ENCODE measurements around the gene CACNA1A. TPM values are rescaled to one million over a fixed set of nuclear protein-coding genes. Genes with fewer than 3 reads are reported as not detected.

The CACNA1A gene
- total RNA-seq, 1 experiment from 2014 or later, result 0.85 TPM

GRCh38 chr19:13244920-13245319 lies 261.4 kb downstream of the CACNA1A start:
- H3K27me3 Mint-ChIP-seq (ENCODE audit: unreplicated experiment), result no peaks in the 10 kb centered on the region
- DNase-seq, result no peak
- no peaks in the 10 kb centered on the region for H3K9me3 Mint-ChIP-seq (ENCODE audit: low read depth, unreplicated experiment)
- H3K4me1 Mint-ChIP-seq (ENCODE audit: low read depth, unreplicated experiment), result peaks cover 35% of the 10 kb centered on the region
- intact Hi-C loops (cut with micrococcal nuclease; ENCODE audit: unreplicated experiment), result no loop called here
- CTCF ChIA-PET, result no interaction called here
- H3K36me3 Mint-ChIP-seq (ENCODE audit: insufficient read depth, unreplicated experiment), result no peaks in the 10 kb centered on the region
- no peak overlapping the region for H3K27ac Mint-ChIP-seq (ENCODE audit: unreplicated experiment)
- no peak overlapping the region for H3K4me3 Mint-ChIP-seq (ENCODE audit: low read depth, unreplicated experiment)
- TF ChIP-seq CTCF (IDR thresholded peaks at IDR 0.05; ENCODE audit: unreplicated experiment), result no peak
- no TSS peak for BruUV-seq (replicated peaks)

GRCh38 chr19:13241231-13242104 lies 264.8 kb downstream of the CACNA1A start:
- peak; percentile 30 for DNase-seq
- Mint-ChIP-seq H3K27ac (ENCODE audit: unreplicated experiment) (no peak overlapping the region), H3K36me3 (ENCODE audit: insufficient read depth, unreplicated experiment) (no peaks in the 10 kb centered on the region), H3K9me3 (ENCODE audit: low read depth, unreplicated experiment) (no peaks in the 10 kb centered on the region), H3K27me3 (ENCODE audit: unreplicated experiment) (no peaks in the 10 kb centered on the region), H3K4me3 (ENCODE audit: low read depth, unreplicated experiment) (no peak overlapping the region), H3K4me1 (ENCODE audit: low read depth, unreplicated experiment) (peaks cover 30% of the 10 kb centered on the region)
- intact Hi-C loops (cut with micrococcal nuclease; ENCODE audit: unreplicated experiment), result no loop called here
- no peak for TF ChIP-seq CTCF (IDR thresholded peaks at IDR 0.05; ENCODE audit: unreplicated experiment)
- BruUV-seq (replicated peaks), result no TSS peak
- CTCF ChIA-PET, result no interaction called here

GRCh38 chr19:13240312-13241022 lies 265.8 kb downstream of the CACNA1A start:
- Mint-ChIP-seq H3K27me3 (ENCODE audit: unreplicated experiment) (no peaks in the 10 kb centered on the region), H3K27ac (ENCODE audit: unreplicated experiment) (no peak overlapping the region), H3K4me1 (ENCODE audit: low read depth, unreplicated experiment) (peaks cover 30% of the 10 kb centered on the region), H3K36me3 (ENCODE audit: insufficient read depth, unreplicated experiment) (no peaks in the 10 kb centered on the region), H3K4me3 (ENCODE audit: low read depth, unreplicated experiment) (no peak overlapping the region), H3K9me3 (ENCODE audit: low read depth, unreplicated experiment) (peaks cover 4% of the 10 kb centered on the region)
- no TSS peak for BruUV-seq (replicated peaks)
- intact Hi-C loops (cut with micrococcal nuclease; ENCODE audit: unreplicated experiment), result no loop called here
- no peak for DNase-seq
- TF ChIP-seq CTCF (IDR thresholded peaks at IDR 0.05; ENCODE audit: unreplicated experiment), result no peak
- CTCF ChIA-PET, result no interaction called here

- Mint-ChIP-seq H3K27me3 (ENCODE audit: unreplicated experiment) (no peaks in the 10 kb centered on the region), H3K9me3 (ENCODE audit: low read depth, unreplicated experiment) (peaks cover 6% of the 10 kb centered on the region), H3K27ac (ENCODE audit: unreplicated experiment) (no peak overlapping the region), H3K36me3 (ENCODE audit: insufficient read depth, unreplicated experiment) (no peaks in the 10 kb centered on the region), H3K4me1 (ENCODE audit: low read depth, unreplicated experiment) (peaks cover 30% of the 10 kb centered on the region), H3K4me3 (ENCODE audit: low read depth, unreplicated experiment) (no peak overlapping the region)
- BruUV-seq (replicated peaks), result no TSS peak
- intact Hi-C loops (cut with micrococcal nuclease; ENCODE audit: unreplicated experiment), result no loop called here
- CTCF ChIA-PET, result no interaction called here
- no peak for TF ChIP-seq CTCF (IDR thresholded peaks at IDR 0.05; ENCODE audit: unreplicated experiment)
- no peak for DNase-seq
Observed at GRCh38 chr19:13238891-13239534, 267.3 kb downstream of the CACNA1A start.
